Nephron progenitor cell (in vitro differentiated cells): ENCODE measurements around the gene CTPS1.
A peak's percentile ranks its signal among the peaks of the same experiment; 100 is the strongest.

Experiments
- DNase-seq: peaks from one replicate; pipeline ENCODE4 v3.0.0; 2021
- H3K27ac Mint-ChIP-seq: 2 replicates; pipeline ENCODE4 v1.8.0; 2021; ENCODE audit warnings: mild to moderate bottlenecking, moderate library complexity, mixed read lengths
- H3K27me3 Mint-ChIP-seq: 2 replicates; pipeline ENCODE4 v1.8.0; 2021; ENCODE audit warnings: mild to moderate bottlenecking, low read depth, mixed read lengths; ENCODE audit not compliant: poor library complexity
- H3K36me3 Mint-ChIP-seq: 2 replicates; pipeline ENCODE4 v1.8.0; 2021; ENCODE audit warnings: low read depth, mixed read lengths
- H3K4me1 Mint-ChIP-seq: 2 replicates; pipeline ENCODE4 v1.8.0; 2021; ENCODE audit warnings: mixed read lengths
- H3K4me3 Mint-ChIP-seq: 2 replicates; pipeline ENCODE4 v1.8.0; 2021; ENCODE audit warnings: mild to moderate bottlenecking, moderate library complexity, mixed read lengths
- H3K9me3 Mint-ChIP-seq: 2 replicates; pipeline ENCODE4 v1.8.0; 2021; ENCODE audit warnings: mild to moderate bottlenecking, moderate library complexity, mixed read lengths
- TF ChIP-seq, protein P1 (sequence below): fragments of 200-600 bp; sonication (generic); IDR thresholded peaks from 2 replicates; pipeline ENCODE4 v1.5.0; 2021; ENCODE audit warnings: antibody characterized with exemption

Gene CTPS1

DNA sequence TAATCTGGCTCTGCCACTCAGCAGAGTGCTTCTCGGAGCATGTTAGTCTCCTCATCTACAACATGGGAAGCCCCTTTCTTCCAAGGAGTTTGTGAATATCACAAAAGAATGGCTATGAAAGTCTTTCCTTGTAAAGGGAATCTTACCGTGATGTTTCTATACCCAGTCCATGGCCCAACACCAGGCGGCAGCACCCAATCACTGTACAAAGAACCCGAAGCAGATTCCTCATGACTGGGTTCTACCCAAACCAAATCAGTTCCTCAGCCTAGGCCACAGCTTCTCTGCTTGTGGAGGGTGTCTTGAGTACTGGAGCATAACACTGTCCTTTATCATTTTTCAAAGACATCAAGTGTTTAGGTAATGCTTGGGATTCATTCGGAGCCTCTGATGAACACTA lies 58.6 kb downstream of the CTPS1 start:
- Mint-ChIP-seq H3K27ac (no peak overlapping the region), H3K36me3 (peaks cover 26% of the 10 kb centered on the region), H3K9me3 (no peaks in the 10 kb centered on the region), H3K4me1 (no peaks in the 10 kb centered on the region), H3K27me3 (no peaks in the 10 kb centered on the region), H3K4me3 (no peak overlapping the region)
- TF ChIP-seq, protein P1, sequence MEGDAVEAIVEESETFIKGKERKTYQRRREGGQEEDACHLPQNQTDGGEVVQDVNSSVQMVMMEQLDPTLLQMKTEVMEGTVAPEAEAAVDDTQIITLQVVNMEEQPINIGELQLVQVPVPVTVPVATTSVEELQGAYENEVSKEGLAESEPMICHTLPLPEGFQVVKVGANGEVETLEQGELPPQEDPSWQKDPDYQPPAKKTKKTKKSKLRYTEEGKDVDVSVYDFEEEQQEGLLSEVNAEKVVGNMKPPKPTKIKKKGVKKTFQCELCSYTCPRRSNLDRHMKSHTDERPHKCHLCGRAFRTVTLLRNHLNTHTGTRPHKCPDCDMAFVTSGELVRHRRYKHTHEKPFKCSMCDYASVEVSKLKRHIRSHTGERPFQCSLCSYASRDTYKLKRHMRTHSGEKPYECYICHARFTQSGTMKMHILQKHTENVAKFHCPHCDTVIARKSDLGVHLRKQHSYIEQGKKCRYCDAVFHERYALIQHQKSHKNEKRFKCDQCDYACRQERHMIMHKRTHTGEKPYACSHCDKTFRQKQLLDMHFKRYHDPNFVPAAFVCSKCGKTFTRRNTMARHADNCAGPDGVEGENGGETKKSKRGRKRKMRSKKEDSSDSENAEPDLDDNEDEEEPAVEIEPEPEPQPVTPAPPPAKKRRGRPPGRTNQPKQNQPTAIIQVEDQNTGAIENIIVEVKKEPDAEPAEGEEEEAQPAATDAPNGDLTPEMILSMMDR: no peak
- no peak for DNase-seq

DNA sequence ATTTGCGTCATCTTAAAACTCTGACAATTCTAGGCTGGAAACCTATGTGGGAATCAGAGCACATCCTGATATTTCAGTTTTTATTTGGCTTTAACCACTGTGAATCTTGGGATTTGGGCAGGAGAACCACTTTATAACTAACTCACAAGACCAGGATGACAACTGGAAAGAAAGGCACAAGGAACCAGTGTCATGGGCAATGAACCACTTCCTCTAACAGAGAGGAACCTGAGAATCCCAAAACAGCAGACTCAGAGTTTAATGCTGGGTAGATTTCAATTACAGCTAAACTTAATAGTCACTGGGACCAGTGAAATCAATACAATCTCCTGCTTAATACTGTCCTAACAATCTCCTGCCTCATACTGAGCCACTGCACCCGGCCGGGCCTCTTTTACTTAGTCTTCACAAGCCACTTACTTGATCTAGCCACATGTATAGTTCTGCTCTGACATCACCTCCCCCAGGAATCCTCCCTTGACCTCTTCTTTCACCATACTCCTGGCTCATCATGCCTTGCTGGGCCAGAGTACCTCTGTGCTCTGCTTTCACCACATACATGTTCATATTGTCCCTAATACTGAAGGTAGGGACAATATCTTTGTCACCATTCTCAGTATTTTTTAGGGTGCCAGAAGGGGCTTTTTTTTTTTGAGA lies 62.2 kb downstream of the CTPS1 start:
- Mint-ChIP-seq H3K4me1 (peaks cover 6% of the 10 kb centered on the region), H3K36me3 (peaks cover 28% of the 10 kb centered on the region), H3K27ac (peak overlapping the region; percentile 27), H3K27me3 (no peaks in the 10 kb centered on the region), H3K9me3 (no peaks in the 10 kb centered on the region), H3K4me3 (no peak overlapping the region)
- TF ChIP-seq, protein P1: no peak
- no peak for DNase-seq

DNA sequence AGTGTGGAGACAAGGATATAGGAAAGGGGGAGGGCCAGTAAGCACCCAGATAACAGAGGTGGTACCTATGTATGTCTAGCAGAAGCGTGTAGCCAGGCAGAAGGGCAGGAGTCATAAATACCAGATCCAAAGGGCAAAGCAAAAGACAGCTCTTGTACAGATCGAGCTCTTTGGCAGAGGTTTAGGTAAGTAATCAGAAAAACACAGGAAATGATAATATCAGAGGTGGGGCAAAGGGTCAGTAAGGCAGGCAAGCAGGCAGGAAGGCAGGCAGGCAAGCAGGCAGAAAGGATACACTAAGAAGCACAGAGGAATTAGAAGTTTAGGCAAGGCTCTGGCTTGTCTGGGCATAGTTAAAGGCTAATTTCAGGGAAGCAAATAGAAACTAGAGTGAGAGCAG lies 64.7 kb downstream of the CTPS1 start:
- no peak for DNase-seq
- Mint-ChIP-seq H3K4me1 (peaks cover 6% of the 10 kb centered on the region), H3K27me3 (no peaks in the 10 kb centered on the region), H3K9me3 (no peaks in the 10 kb centered on the region), H3K4me3 (no peak overlapping the region), H3K36me3 (peaks cover 46% of the 10 kb centered on the region), H3K27ac (peak overlapping the region; percentile 23)
- TF ChIP-seq, protein P1: no peak

DNA sequence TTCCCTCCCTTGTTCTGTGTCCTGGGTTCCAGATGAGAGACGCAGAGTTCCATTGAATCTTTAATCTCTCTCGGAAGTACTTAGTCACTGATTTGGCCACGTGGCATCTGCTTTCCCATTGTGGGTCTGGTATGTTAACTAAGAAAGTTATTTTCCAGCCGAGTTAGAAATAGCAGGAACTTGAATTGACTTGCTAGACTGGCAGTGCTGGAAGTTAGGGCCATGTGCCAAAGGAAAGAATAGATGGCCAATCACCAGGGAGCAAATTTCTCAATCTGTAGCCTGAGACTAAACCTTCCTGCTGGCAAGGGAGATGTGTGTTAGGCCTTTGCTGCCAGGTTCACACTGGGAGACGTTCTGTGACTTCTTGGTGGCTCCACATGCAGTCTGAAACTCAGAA lies 66.2 kb downstream of the CTPS1 start:
- DNase-seq: no peak
- H3K4me1 Mint-ChIP-seq: peaks cover 6% of the 10 kb centered on the region
- peaks cover 50% of the 10 kb centered on the region for H3K36me3 Mint-ChIP-seq
- no peaks in the 10 kb centered on the region for H3K27me3 Mint-ChIP-seq
- H3K9me3 Mint-ChIP-seq: no peaks in the 10 kb centered on the region
- H3K4me3 Mint-ChIP-seq: no peak overlapping the region
- TF ChIP-seq, protein P1: no peak
- H3K27ac Mint-ChIP-seq: no peak overlapping the region

DNA sequence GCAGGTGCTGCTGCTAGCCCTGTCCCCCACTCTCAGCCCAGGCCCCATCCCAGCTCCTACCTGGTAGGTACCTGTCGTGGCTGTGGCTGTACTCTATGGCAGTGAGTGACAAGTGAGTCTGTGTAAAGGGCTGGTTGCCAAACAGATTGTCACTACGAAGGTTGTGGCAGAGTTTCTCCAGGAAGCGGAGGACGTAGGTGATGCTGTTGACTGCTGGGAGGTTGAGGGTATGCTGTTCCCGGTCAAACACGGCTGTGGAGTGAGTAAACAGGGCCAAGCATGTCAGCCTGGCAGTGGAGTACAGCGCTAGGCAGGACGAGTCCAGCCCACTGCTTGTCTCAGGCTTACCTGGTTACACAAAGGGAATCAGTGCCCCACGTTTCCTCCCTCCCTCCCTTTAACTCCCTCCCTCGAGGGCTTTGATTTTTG lies 66.9 kb downstream of the CTPS1 start:
- DNase-seq: no peak
- no peak overlapping the region for H3K4me3 Mint-ChIP-seq
- peak overlapping the region; percentile 27 for H3K27ac Mint-ChIP-seq
- H3K9me3 Mint-ChIP-seq: no peaks in the 10 kb centered on the region
- TF ChIP-seq, protein P1: no peak
- H3K27me3 Mint-ChIP-seq: no peaks in the 10 kb centered on the region
- H3K4me1 Mint-ChIP-seq: peaks cover 6% of the 10 kb centered on the region
- H3K36me3 Mint-ChIP-seq: peaks cover 53% of the 10 kb centered on the region

DNA sequence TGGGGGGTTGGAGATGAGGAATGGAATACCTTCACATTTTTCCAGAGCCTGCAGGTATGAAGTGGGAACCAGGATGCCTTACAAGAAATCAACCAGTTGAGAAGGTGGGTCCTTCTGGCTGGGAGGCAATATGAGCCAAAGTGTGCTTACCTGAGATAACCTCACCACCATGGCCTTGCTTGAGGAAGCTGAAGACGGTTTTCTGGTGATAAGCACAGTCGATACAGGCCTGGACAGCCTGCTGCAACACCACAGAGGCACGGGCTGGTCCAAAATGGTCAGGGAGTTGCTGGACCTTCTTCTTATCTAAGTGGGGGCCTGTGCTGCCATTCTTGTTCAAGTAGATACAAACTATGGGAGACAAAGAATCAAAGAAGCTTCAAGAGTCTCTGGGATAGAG lies 69.0 kb downstream of the CTPS1 start:
- Mint-ChIP-seq H3K36me3 (peaks cover 59% of the 10 kb centered on the region), H3K9me3 (no peaks in the 10 kb centered on the region), H3K4me1 (peaks cover 6% of the 10 kb centered on the region), H3K27ac (no peak overlapping the region), H3K4me3 (no peak overlapping the region), H3K27me3 (no peaks in the 10 kb centered on the region)
- DNase-seq: no peak
- TF ChIP-seq, protein P1: no peak
